PC-9 (cell line): ENCODE results near the gene NKAIN2. TPM values are rescaled to one million over a fixed set of nuclear protein-coding genes. Genes with fewer than 3 reads are reported as not detected.

Experiments
- BruUV-seq: library from RNA; stranded (reverse); fragments of 400-500 nt; replicated peaks from 2 replicates; lab custom pipeline; 2021; lab: Mats Ljungman, UMichigan
- CTCF ChIA-PET: fragments of 300-600 bp; sonication (Branson Sonifier 250); formaldehyde crosslinking; loops from one replicate; lab custom pipeline; 2022; ENCODE audit warnings: antibody characterized with exemption; lab: Charles Lee
- POLR2A ChIA-PET: fragments of 300-600 bp; sonication (Branson Sonifier 250); formaldehyde crosslinking; loops from one replicate; lab custom pipeline; 2022; ENCODE audit warnings: antibody characterized with exemption; ENCODE audit not compliant: unreplicated experiment; lab: Charles Lee
- DNase-seq, 2 experiments: peaks; one replicate each; pipeline versions ENCODE4 v3.0.0 to v3.0.0-alpha.2; 2015 to 2022; ENCODE audit warnings: mixed read lengths in 1 of 2
- H2AFZ ChIP-seq: fragments of 200-600 bp; sonication (generic); 2 replicates; pipeline ENCODE4 v1.8.1; 2017; ENCODE audit warnings: antibody characterized with exemption
- H3F3A ChIP-seq: fragments of 200-600 bp; sonication (generic); 2 replicates; pipeline ENCODE4 v1.8.1; 2017; ENCODE audit warnings: antibody characterized with exemption, mild to moderate bottlenecking, low read depth; ENCODE audit not compliant: insufficient read depth
- H3K27ac ChIP-seq: fragments of 200-600 bp; sonication (generic); 2 replicates; pipeline ENCODE4 v1.6.1; 2016; ENCODE audit warnings: mixed run types
- H3K27me3 ChIP-seq: fragments of 200-600 bp; sonication (generic); 2 replicates; pipeline ENCODE4 v1.6.1; 2016; ENCODE audit warnings: low read depth, mixed run types; ENCODE audit not compliant: insufficient read depth
- H3K36me3 ChIP-seq: fragments of 200-600 bp; sonication (generic); 2 replicates; pipeline ENCODE4 v1.6.1; 2016; ENCODE audit warnings: low read depth, mixed run types
- H3K4me1 ChIP-seq: fragments of 200-600 bp; sonication (generic); replicated peaks from 2 replicates; pipeline ENCODE4 v1.6.1; 2016; ENCODE audit warnings: mixed run types; ENCODE audit not compliant: insufficient read depth
- H3K4me2 ChIP-seq: fragments of 200-600 bp; sonication (generic); 2 replicates; pipeline ENCODE4 v1.6.1; 2017; ENCODE audit warnings: mixed run types
- H3K4me3 ChIP-seq: fragments of 200-600 bp; sonication (generic); 2 replicates; pipeline ENCODE4 v1.6.1; 2016; ENCODE audit warnings: mixed run types
- H3K79me2 ChIP-seq: fragments of 200-600 bp; sonication (generic); 2 replicates; pipeline ENCODE4 v1.6.1; 2017; ENCODE audit warnings: low read depth, mixed run types
- H3K9me2 ChIP-seq: fragments of 200-600 bp; sonication (generic); 2 replicates; pipeline ENCODE4 v1.8.1; 2017; ENCODE audit warnings: mild to moderate bottlenecking; ENCODE audit not compliant: insufficient read depth
- H3K9me3 ChIP-seq: fragments of 200-600 bp; sonication (generic); 2 replicates; pipeline ENCODE4 v1.8.1; 2016; ENCODE audit warnings: low read depth; ENCODE audit not compliant: insufficient read depth
- H4K20me1 ChIP-seq: fragments of 200-600 bp; sonication (generic); 2 replicates; pipeline ENCODE4 v1.8.1; 2017; ENCODE audit not compliant: insufficient read depth
- CTCF ChIP-seq: fragments of 200-600 bp; sonication (generic); conservative IDR thresholded peaks from 2 replicates; pipeline ENCODE4 v1.6.1; 2017; ENCODE audit warnings: mixed run types, antibody characterized with exemption, mild to moderate bottlenecking, moderate library complexity
- EZH2 ChIP-seq: fragments of 200-600 bp; sonication (generic); IDR thresholded peaks from 2 replicates; pipeline ENCODE4 v1.8.0; 2017; ENCODE audit warnings: antibody characterized with exemption, low read depth
- intact Hi-C: fragments of 100-400 bp; cut with micrococcal nuclease; formaldehyde crosslinking; loops from one replicate; pipeline ENCODE4 v1.10.0; 2022; ENCODE audit not compliant: unreplicated experiment
- total RNA-seq: library from RNA; stranded (reverse); gene quantifications from 2 replicates; pipeline ENCODE4 v1.2.3, GENCODE V29; 2021

The NKAIN2 gene
- total RNA-seq, 1 experiment from 2014 or later, result not detected

- TF ChIP-seq CTCF (no peak), EZH2 (no peak)
- H3K27me3 ChIP-seq, result no peaks in the 10 kb centered on the region
- DNase-seq, result no peak
- H4K20me1 ChIP-seq, result no peaks in the 10 kb centered on the region
- H3K9me2 ChIP-seq, result no peaks in the 10 kb centered on the region
- H3F3A ChIP-seq, result no peaks in the 10 kb centered on the region
- BruUV-seq, result no TSS peak
- ChIA-PET CTCF (no interaction called here), POLR2A (no interaction called here)
- H3K4me3 ChIP-seq, result no peak overlapping the region
- H3K36me3 ChIP-seq, result no peaks in the 10 kb centered on the region
- no peak overlapping the region for H3K27ac ChIP-seq
- no peak overlapping the region for H2AFZ ChIP-seq
- intact Hi-C loops, result no loop called here
- no peaks in the 10 kb centered on the region for H3K79me2 ChIP-seq
- no peak overlapping the region for H3K4me2 ChIP-seq
- no peaks in the 10 kb centered on the region; the same call in 1 of the 2 replicates for H3K9me3 ChIP-seq
- H3K4me1 ChIP-seq, result no peaks in the 10 kb centered on the region
Measured at GRCh38 chr6:124822204-124822613, 1018.5 kb downstream of the NKAIN2 start.

- ChIA-PET CTCF (no interaction called here), POLR2A (no interaction called here)
- no peak overlapping the region for H2AFZ ChIP-seq
- BruUV-seq, result no TSS peak
- intact Hi-C loops, result no loop called here
- H3K4me1 ChIP-seq, result no peaks in the 10 kb centered on the region
- no peak for TF ChIP-seq CTCF
- no peak for TF ChIP-seq EZH2
- H3K9me3 ChIP-seq, result no peaks in the 10 kb centered on the region; the same call in 1 of the 2 replicates
- no peak overlapping the region for H3K4me2 ChIP-seq
- no peak for DNase-seq
- H4K20me1 ChIP-seq, result no peaks in the 10 kb centered on the region
- H3K9me2 ChIP-seq, result no peaks in the 10 kb centered on the region
- no peak overlapping the region for H3K4me3 ChIP-seq
- H3F3A ChIP-seq, result no peaks in the 10 kb centered on the region
- no peaks in the 10 kb centered on the region for H3K79me2 ChIP-seq
- H3K27ac ChIP-seq, result no peak overlapping the region
- no peaks in the 10 kb centered on the region for H3K27me3 ChIP-seq
- H3K36me3 ChIP-seq, result no peaks in the 10 kb centered on the region
Measured at GRCh38 chr6:124822721-124823120, 1019.1 kb downstream of the NKAIN2 start.

GRCh38 chr6:124823240-124824111, 1019.8 kb downstream of the NKAIN2 start:
- no peaks in the 10 kb centered on the region for H3K27me3 ChIP-seq
- no peak for TF ChIP-seq EZH2
- no peak for TF ChIP-seq CTCF
- H3K4me3 ChIP-seq, result no peak overlapping the region
- no peaks in the 10 kb centered on the region for H4K20me1 ChIP-seq
- POLR2A ChIA-PET, result interaction anchor here (0.7 kb wide), 1 partner anchor 13 kb away, joined by 7 read pairs; no protein-coding TSS in a partner anchor
- H2AFZ ChIP-seq, result no peak overlapping the region
- no peaks in the 10 kb centered on the region for H3K36me3 ChIP-seq
- CTCF ChIA-PET, result no interaction called here
- H3K9me3 ChIP-seq, result no peaks in the 10 kb centered on the region
- H3K79me2 ChIP-seq, result no peaks in the 10 kb centered on the region
- no peaks in the 10 kb centered on the region for H3K4me1 ChIP-seq
- no peak for DNase-seq
- no peaks in the 10 kb centered on the region for H3K9me2 ChIP-seq
- no peak overlapping the region for H3K4me2 ChIP-seq
- intact Hi-C loops, result no loop called here
- BruUV-seq, result no TSS peak
- no peaks in the 10 kb centered on the region for H3F3A ChIP-seq
- no peak overlapping the region for H3K27ac ChIP-seq
